ENCODE measurements around the gene SLC8A3.

DNA sequence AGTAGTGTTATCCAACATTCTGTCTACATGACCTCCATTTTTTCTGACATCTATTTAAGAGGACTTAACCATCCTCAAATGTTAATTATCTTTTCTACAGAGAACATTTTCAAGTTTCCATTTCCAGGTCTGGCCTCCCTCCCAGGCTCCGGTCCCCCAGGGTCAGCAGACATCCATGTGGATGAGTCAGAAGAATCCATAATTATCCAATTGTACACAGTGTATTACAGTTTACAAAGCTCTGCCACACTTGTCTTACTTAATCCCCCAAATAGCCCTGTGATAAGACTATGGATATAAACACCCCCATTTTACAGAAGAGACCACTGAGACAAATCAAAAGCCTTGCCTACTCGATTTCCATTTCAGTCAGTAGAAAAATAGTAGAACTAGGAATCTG, 65.0 kb downstream of the SLC8A3 start:
- TF ChIP-seq, protein P1, sequence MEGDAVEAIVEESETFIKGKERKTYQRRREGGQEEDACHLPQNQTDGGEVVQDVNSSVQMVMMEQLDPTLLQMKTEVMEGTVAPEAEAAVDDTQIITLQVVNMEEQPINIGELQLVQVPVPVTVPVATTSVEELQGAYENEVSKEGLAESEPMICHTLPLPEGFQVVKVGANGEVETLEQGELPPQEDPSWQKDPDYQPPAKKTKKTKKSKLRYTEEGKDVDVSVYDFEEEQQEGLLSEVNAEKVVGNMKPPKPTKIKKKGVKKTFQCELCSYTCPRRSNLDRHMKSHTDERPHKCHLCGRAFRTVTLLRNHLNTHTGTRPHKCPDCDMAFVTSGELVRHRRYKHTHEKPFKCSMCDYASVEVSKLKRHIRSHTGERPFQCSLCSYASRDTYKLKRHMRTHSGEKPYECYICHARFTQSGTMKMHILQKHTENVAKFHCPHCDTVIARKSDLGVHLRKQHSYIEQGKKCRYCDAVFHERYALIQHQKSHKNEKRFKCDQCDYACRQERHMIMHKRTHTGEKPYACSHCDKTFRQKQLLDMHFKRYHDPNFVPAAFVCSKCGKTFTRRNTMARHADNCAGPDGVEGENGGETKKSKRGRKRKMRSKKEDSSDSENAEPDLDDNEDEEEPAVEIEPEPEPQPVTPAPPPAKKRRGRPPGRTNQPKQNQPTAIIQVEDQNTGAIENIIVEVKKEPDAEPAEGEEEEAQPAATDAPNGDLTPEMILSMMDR (IDR thresholded peaks at IDR 0.05), result no peak
- TF ChIP-seq POLR2A (IDR thresholded peaks at IDR 0.05), result no peak
